ENCODE data around the gene NAIF1.
A peak's percentile ranks its signal among the peaks of the same experiment; 100 is the strongest.
"Not testable (repeated sequence)": the region's sequence is repeated elsewhere in the genome, so short reads cannot be mapped to it uniquely, and the experiment has no call there.

NAIF1 gene

DNA sequence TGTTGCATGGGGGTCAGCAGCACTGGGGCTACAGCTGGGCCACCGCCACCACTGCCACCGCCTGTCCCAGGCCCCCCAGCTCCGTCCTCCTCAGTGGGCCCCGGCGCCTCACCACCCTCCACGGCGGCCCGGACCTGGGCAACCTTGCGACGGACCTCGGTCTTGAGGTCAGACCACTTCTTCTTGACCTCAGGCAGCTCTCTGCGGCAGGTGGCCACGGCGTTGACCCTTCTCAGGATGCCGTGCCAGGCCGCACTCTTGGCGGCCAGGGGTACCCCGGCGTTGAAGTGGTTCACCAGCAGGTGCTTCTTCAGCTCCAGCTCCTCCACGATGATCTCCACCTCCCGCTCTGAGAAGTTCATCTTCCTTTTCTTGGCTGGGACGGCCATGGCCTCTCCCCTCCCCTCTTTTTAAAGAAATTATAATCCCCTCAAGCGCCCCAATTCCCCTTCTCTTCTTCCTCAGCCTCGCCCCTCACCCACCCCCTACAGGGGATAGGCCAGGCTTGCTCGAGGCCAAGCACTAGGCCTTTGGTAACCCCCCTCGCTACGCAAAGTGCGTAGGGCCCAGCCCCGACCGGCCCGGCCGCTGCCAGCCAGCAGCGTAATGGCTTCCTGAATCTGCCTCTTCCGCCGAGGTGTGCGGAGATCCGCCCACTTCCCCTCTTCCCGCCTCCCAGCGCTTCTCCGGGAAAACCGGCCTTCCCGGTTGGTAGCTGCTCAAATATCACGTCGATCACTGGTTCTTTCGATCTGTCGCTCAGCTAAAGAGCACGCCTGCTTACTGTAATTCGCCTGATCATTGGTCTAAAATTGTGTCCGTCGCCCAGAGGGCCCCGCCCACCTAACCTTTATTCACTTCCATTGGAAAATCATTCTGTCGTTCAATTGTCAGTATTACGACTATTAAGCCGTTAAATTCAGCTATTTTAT, at the start of gene NAIF1:
TSS of gene NAIF1 (minus strand) at position 608 of the 932 bp plus-strand sequence. CDS start at position 389, 219 bp downstream.
- DNase-seq, result peak; percentile 93 to 100 (median 99)

GRCh38 chr9:128116104-128117083, 49.3 kb upstream of the NAIF1 start:
- DNase-seq, result no peak

DNA sequence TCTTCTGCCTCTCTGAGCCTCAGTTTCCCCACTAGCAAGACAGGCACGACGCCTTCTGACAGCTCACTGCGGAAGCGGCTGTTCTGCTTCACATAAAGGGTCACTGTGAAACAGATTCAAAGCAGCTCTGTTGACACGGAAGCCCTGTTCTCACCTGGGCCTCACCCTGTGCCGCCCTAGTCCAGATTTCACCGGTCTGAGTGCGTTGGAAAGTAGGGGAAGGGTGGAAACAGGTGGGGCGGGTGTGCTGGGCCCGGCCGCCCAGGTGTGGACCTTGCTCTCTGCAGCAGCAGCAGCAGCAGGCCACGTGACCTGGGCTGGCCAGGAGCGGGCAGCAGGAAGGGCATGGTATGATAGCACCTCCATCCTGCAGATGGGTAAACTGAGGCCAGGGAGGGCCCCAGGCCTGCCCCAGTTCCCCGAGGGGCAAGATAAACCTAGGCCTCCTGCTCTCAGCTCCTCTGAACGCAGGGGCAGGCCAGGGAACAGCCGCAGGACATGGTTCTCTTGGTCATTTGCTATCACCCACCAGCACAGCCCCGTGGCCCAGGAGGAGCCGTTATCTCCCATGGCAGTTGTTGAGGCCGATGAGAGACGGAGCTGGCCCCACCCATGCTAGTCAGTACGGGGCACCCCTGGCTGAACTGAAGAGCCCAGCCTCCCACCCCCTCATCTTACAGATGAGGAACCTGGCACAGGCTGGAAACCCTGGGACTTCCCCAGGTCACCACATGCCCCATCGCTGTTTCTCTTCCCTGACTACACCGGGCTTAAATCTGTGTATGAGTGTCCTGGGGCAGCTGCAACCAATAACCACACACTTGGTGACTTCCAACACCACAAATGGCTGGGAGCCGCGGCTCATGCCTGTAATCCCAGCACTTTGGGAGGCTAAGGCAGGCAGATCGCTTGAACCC, 48.3 kb upstream of the NAIF1 start:
- DNase-seq, result no peak

DNA sequence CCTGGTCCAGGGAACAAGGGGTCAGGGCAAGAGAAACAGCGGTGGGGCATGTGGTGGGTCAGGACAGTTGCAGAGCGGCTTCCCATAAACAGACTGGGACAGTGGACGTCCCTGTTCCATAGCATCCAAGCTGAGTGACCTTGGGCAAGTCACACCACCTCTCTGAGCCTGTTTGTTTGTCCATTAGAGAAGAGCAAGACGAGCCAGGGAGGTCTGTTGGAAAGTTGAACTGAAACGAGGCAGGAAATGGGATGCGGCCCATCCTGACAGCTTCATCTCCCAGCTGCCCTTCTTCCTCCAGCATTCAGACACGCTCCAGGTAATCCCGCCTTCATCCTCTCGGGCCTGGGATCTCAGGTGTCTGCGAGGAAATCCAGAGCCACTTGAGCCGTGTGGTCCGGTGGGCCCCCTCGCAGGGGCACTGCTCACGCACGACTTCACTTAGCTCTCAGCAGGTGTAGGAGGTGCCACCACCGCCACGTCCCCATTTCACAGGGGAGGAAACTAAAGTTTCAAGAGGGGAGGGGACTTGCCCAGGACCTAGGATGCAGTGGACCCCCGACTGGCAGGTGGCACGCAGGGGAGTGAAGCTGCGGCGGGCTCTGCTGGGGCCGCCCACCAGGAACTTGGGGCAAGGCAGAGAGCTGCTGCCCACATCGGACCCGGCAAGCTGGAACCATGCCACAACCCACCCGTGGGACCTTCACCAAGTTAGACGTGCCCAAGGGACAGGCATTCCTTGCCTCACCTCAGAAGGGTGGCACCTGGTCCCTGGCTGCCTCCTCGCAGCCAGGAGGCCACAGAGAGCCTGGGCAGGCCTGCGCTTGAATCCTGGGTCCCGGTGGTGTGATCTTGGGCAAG, 47.4 kb upstream of the NAIF1 start:
- DNase-seq, result no peak

DNA sequence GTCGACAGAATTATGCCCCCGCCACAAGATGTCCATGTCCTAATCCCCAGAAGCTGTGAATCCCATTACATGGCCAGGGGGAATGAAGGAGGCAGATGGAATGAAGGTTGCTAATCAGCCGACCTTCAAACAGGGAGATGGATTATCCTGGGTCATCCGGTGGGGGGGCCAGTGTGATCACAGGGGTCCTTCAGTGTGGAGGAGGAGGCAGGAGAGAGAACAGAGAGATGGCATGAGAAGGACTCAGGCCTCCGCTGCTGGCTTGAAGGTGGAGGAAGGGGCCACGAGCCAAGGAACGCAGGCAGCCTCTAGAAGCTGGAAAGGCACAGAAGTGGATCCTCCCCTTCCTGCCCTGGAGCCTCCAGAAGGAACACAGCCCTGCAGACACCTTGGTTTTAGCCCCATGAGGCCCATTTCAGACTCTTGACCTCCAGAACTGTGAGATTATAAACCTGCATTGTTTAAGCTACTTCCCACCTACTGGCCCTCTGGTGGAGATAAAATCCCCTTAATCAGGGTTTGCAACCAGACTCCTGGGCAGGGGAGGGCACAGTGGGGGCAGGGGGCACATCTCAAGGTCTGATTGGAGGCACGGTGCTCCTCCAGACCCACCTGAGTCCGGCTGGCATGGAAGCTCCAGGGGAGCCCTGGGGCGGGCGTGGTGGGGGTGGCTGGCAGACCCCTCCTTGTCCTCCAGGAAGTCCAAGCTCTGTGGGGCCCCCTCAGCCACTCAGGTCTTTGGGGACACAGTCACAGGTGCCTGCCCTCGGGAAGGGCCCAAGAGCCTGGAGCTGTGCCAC, 46.6 kb upstream of the NAIF1 start:
- no peak for DNase-seq

- not testable (repeated sequence) for DNase-seq
Observed at GRCh38 chr9:128111726-128112125, 44.6 kb upstream of the NAIF1 start.

DNA sequence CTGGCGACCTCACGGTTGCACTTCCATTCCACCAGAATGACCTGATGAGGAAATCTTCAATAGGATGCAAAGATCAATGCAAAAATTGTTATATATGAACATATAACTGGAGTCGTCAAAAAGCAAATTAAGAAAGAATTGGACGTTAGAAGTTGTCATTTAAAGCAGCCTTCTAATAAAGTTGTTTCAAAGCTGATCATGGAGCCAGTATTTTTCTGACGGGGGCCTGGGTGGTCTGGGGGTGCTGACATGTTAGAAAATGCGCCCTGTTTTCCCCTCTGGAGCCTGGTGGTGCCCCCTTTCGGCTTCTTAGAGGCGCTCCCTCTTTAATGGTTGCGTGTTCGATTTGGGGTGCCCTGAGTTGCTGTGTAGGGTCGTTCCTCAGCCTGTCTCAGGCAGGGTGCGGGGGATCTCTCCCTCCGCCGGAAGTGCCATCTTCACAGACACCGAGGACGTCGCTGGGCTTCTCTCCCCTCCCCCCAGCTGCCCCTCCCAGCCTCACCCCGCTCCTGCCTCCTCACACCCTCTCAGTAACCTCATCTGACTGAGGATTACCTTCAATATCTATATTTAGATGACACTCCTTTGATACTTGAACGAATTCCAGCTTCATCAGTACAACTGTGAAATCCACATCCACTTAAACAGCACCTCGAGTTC, 42.1 kb upstream of the NAIF1 start:
- DNase-seq, result no peak

DNA sequence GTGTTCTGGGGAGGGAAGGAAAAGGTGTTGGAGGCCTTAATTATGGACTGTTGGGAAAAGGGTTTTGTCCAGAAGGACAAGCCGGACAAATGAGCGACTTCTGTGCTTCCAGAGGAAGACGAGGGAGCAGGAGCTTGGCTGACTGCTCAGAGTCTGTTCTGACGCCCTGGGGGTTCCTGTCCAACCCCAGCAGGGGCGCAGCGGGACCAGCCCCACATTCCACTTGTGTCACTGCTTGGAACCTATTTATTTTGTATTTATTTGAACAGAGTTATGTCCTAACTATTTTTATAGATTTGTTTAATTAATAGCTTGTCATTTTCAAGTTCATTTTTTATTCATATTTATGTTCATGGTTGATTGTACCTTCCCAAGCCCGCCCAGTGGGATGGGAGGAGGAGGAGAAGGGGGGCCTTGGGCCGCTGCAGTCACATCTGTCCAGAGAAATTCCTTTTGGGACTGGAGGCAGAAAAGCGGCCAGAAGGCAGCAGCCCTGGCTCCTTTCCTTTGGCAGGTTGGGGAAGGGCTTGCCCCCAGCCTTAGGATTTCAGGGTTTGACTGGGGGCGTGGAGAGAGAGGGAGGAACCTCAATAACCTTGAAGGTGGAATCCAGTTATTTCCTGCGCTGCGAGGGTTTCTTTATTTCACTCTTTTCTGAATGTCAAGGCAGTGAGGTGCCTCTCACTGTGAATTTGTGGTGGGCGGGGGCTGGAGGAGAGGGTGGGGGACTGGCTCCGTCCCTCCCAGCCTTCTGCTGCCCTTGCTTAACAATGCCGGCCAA, 41.3 kb upstream of the NAIF1 start:
- no peak for DNase-seq

DNA sequence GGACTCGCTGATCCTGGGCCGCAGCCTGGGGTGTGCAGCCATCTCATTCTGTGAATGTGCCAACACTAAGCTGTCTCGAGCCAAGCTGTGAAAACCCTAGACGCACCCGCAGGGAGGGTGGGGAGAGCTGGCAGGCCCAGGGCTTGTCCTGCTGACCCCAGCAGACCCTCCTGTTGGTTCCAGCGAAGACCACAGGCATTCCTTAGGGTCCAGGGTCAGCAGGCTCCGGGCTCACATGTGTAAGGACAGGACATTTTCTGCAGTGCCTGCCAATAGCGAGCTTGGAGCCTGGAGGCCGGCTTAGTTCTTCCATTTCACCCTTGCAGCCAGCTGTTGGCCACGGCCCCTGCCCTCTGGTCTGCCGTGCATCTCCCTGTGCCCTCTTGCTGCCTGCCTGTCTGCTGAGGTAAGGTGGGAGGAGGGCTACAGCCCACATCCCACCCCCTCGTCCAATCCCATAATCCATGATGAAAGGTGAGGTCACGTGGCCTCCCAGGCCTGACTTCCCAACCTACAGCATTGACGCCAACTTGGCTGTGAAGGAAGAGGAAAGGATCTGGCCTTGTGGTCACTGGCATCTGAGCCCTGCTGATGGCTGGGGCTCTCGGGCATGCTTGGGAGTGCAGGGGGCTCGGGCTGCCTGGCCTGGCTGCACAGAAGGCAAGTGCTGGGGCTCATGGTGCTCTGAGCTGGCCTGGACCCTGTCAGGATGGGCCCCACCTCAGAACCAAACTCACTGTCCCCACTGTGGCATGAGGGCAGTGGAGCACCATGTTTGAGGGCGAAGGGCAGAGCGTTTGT, 40.5 kb upstream of the NAIF1 start:
- DNase-seq, result no peak

DNA sequence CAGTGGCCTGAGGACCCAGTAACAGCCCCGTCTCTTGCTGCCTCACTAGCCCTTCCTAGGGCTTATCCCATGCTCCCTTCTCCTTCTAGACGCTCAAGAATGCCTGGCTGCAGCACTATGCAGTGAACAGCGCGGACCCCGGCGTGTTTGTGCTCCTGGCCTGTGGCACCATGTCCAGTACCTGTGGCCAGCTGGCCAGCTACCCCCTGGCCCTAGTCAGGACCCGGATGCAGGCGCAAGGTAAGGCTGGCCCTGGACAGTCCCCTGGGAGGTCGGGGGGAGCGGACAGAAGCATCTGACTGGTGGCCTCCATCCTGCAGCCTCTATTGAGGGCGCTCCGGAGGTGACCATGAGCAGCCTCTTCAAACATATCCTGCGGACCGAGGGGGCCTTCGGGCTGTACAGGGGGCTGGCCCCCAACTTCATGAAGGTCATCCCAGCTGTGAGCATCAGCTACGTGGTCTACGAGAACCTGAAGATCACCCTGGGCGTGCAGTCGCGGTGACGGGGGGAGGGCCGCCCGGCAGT, 39.9 kb upstream of the NAIF1 start:
- DNase-seq, result no peak

GRCh38 chr9:128106181-128106939, 39.2 kb upstream of the NAIF1 start:
- no peak for DNase-seq

DNA sequence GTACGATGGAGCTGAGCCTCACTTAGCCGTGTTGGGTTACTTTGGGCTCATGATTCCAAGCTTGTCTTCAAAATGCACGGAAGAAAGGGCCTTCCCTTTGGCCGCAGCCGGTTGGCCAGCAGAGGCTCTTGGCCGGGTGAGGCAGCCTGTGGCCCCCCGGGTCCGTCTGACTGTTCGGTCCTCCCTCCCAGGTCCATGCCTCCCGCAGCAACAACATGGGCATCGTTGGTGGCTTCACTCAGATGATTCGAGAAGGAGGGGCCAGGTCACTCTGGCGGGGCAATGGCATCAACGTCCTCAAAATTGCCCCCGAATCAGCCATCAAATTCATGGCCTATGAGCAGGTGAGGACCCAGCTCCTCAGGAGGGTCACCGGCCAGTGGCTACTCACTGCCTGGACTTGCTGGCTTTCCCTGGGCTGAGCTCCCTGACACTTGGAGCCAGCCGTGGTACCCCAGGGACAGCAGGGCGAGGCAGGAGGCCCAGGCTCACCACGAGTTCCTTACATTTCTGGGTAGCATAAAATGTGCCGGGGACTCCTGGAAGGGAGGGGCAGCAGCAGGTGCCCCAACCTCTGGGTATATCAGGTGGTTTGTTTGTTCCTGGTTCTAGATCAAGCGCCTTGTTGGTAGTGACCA, 38.5 kb upstream of the NAIF1 start:
- DNase-seq, result no peak

DNA sequence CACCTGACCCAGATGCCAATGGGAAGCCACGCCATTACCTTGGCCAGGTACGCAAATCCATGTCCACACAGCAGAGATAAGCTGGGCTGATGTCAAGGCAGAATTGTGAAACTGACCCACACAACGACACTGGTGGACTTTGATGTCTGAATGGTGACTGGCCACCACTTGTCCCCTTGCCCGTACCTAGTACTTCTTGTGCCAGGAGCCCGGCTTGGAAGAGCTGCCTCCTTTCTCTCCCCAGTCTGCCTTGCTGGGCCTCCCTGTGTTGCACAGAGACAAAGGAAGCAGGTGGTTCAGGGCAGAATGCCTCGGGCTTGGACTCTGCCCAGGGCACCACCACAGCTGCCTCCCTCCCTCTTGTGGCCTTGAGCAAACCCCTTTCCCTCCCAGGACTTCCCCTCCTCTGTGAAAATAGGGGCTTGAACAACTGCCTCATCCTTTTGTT, 37.1 kb upstream of the NAIF1 start:
- DNase-seq, result peak in 2 of 3 experiments; percentile 53 to 75

DNA sequence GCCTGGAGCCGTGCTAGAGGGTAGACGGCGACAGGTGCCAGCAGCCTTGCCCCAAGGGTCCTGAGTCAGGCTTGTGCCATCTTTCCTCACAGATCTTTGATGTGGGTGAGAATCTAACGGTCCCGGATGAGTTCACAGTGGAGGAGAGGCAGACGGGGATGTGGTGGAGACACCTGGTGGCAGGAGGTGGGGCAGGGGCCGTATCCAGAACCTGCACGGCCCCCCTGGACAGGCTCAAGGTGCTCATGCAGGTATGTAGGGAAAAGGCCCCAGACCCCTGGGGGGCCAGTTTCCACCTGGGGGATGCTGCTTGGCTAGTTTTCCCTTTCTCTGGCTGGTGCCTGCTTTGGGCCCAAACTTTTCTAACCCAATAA, 36.5 kb upstream of the NAIF1 start:
- DNase-seq, result peak in 1 of 3 experiments; percentile 52

- DNase-seq, result no peak
Observed at GRCh38 chr9:128102861-128103588, 35.9 kb upstream of the NAIF1 start.

GRCh38 chr9:128102196-128102595, 35.1 kb upstream of the NAIF1 start:
- no peak for DNase-seq

Data from NCI-H1417 (cell line).